ENCODE measurements around the gene HDAC4.

The HDAC4 gene

DNA sequence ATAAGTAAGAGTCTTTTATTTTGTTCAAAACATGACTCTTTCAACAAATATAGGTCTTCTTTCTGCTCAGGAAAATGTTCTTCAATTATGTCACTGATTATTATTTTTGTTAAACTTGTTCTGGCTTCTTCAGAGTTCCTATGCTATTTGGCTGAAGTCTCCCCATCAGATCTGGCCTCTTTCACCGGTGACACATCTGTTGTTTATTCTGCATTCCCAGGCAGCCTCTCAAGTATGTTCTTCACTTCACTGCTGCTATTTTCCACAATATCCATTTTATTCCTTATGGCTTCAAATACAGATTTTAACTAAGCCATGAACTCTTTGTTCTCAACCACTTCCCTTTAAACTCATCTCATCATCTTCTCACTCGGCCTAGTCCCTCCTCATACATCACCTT lies 45.7 kb downstream of the HDAC4 start:
- Histone ChIP-seq H3K4me2 (ENCODE audit: low read depth, low read length, poor library complexity, severe bottlenecking) (no peak overlapping the region), H3K36me3 (ENCODE audit: insufficient read depth, low read length) (peaks cover 3% of the 10 kb centered on the region; the same call in 1 of the 2 replicates), H2AFZ (ENCODE audit: low read length) (no peak overlapping the region), H3K9me3 (ENCODE audit: insufficient read depth, low read depth, low read length) (peaks cover 9% of the 10 kb centered on the region), H3K4me3 (ENCODE audit: low read length, poor library complexity, severe bottlenecking) (no peak overlapping the region), H3K9me2 (replicated peaks; ENCODE audit: low read depth, low read length) (no peaks in the 10 kb centered on the region), H3F3A (ENCODE audit: low read depth) (no peaks in the 10 kb centered on the region), H3K4me1 (ENCODE audit: insufficient read depth, low read length, poor library complexity, severe bottlenecking) (no peaks in the 10 kb centered on the region), H3K79me2 (ENCODE audit: insufficient read depth, low read length) (no peaks in the 10 kb centered on the region), H4K20me1 (ENCODE audit: insufficient read depth, low read length, poor library complexity, severe bottlenecking) (no peaks in the 10 kb centered on the region), H3K9ac (ENCODE audit: low read depth, low read length, poor library complexity, severe bottlenecking) (no peak overlapping the region), H3K27me3 (ENCODE audit: insufficient read depth, low read length, poor library complexity, severe bottlenecking) (no peaks in the 10 kb centered on the region)
- no peak for TF ChIP-seq EZH2phosphoT487 (IDR thresholded peaks at IDR 0.05; ENCODE audit: borderline replicate concordance)
- TF ChIP-seq, protein P1, sequence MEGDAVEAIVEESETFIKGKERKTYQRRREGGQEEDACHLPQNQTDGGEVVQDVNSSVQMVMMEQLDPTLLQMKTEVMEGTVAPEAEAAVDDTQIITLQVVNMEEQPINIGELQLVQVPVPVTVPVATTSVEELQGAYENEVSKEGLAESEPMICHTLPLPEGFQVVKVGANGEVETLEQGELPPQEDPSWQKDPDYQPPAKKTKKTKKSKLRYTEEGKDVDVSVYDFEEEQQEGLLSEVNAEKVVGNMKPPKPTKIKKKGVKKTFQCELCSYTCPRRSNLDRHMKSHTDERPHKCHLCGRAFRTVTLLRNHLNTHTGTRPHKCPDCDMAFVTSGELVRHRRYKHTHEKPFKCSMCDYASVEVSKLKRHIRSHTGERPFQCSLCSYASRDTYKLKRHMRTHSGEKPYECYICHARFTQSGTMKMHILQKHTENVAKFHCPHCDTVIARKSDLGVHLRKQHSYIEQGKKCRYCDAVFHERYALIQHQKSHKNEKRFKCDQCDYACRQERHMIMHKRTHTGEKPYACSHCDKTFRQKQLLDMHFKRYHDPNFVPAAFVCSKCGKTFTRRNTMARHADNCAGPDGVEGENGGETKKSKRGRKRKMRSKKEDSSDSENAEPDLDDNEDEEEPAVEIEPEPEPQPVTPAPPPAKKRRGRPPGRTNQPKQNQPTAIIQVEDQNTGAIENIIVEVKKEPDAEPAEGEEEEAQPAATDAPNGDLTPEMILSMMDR (conservative IDR thresholded peaks at IDR 0.05; ENCODE audit: low read length), result no peak

DNA sequence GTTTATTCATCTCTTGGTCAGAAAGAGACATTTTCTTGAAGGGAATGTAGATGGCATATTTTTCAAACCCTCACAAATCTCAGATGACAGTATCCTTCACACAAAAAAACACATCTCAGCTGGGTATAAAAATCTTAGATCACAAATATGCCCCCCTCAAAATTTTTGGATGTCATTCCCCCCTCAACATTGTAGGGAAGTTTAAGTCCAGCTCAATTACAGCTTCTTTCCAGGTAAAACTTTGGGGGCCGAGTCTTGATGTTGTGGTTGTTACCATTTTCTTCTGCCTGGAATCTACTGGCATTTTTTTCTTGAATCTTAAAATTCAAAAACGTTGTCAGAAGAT lies 46.1 kb downstream of the HDAC4 start:
- Histone ChIP-seq H3K4me1 (ENCODE audit: insufficient read depth, low read length, poor library complexity, severe bottlenecking) (no peaks in the 10 kb centered on the region), H3K79me2 (ENCODE audit: insufficient read depth, low read length) (no peaks in the 10 kb centered on the region), H3K9ac (ENCODE audit: low read depth, low read length, poor library complexity, severe bottlenecking) (no peak overlapping the region), H3K36me3 (ENCODE audit: insufficient read depth, low read length) (peaks cover 3% of the 10 kb centered on the region; the same call in 1 of the 2 replicates), H3F3A (ENCODE audit: low read depth) (no peaks in the 10 kb centered on the region), H3K9me3 (ENCODE audit: insufficient read depth, low read depth, low read length) (peaks cover 9% of the 10 kb centered on the region), H3K27me3 (ENCODE audit: insufficient read depth, low read length, poor library complexity, severe bottlenecking) (no peaks in the 10 kb centered on the region), H3K9me2 (replicated peaks; ENCODE audit: low read depth, low read length) (no peaks in the 10 kb centered on the region), H2AFZ (ENCODE audit: low read length) (no peak overlapping the region), H3K4me3 (ENCODE audit: low read length, poor library complexity, severe bottlenecking) (no peak overlapping the region), H4K20me1 (ENCODE audit: insufficient read depth, low read length, poor library complexity, severe bottlenecking) (no peaks in the 10 kb centered on the region), H3K4me2 (ENCODE audit: low read depth, low read length, poor library complexity, severe bottlenecking) (no peak overlapping the region)
- no peak for TF ChIP-seq EZH2phosphoT487 (IDR thresholded peaks at IDR 0.05; ENCODE audit: borderline replicate concordance)
- TF ChIP-seq, protein P1 (conservative IDR thresholded peaks at IDR 0.05; ENCODE audit: low read length), result no peak

DNA sequence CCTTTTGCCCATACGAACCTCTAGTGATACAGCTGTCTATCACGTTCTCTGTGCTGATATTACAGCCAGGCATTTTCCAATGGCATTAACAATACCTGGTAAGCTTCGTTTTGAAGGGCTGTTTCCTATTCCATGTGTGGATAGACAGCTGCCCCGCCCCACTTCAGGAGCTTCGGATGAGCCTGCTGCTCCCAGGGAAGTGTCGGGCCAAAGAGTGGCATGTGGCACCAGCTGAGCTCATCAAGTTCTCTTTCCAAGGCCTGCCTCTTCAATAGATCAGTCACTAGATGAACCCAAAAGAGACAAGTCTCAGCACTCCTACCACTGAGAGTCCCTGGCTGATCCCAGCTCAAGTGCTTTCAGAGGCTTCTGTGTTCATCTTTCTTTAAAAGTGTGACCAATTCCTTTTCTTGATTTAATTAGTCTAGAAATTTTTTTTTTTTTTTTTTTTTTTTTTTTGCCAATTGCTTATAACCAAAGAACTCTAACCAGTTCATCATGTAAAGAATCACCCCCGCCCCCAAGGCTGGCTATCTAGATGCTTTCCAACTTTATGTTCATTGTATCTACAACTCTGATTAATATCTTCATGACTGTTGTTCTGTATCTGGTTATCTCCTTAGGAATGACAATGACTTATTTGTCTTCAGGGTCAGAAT lies 46.6 kb downstream of the HDAC4 start:
- H3K36me3 ChIP-seq (ENCODE audit: insufficient read depth, low read length), result peaks cover 3% of the 10 kb centered on the region; the same call in 1 of the 2 replicates
- H4K20me1 ChIP-seq (ENCODE audit: insufficient read depth, low read length, poor library complexity, severe bottlenecking), result no peaks in the 10 kb centered on the region
- H3F3A ChIP-seq (ENCODE audit: low read depth), result no peaks in the 10 kb centered on the region
- no peak overlapping the region for H3K4me3 ChIP-seq (ENCODE audit: low read length, poor library complexity, severe bottlenecking)
- H3K9me3 ChIP-seq (ENCODE audit: insufficient read depth, low read depth, low read length), result peaks cover 9% of the 10 kb centered on the region
- H3K9me2 ChIP-seq (replicated peaks; ENCODE audit: low read depth, low read length), result no peaks in the 10 kb centered on the region
- H3K4me1 ChIP-seq (ENCODE audit: insufficient read depth, low read length, poor library complexity, severe bottlenecking), result no peaks in the 10 kb centered on the region
- no peak overlapping the region for H3K9ac ChIP-seq (ENCODE audit: low read depth, low read length, poor library complexity, severe bottlenecking)
- no peaks in the 10 kb centered on the region for H3K79me2 ChIP-seq (ENCODE audit: insufficient read depth, low read length)
- H3K4me2 ChIP-seq (ENCODE audit: low read depth, low read length, poor library complexity, severe bottlenecking), result no peak overlapping the region
- TF ChIP-seq EZH2phosphoT487 (IDR thresholded peaks at IDR 0.05; ENCODE audit: borderline replicate concordance), result no peak
- TF ChIP-seq, protein P1 (conservative IDR thresholded peaks at IDR 0.05; ENCODE audit: low read length), result no peak
- no peak overlapping the region for H2AFZ ChIP-seq (ENCODE audit: low read length)
- no peaks in the 10 kb centered on the region for H3K27me3 ChIP-seq (ENCODE audit: insufficient read depth, low read length, poor library complexity, severe bottlenecking)

All from Loucy (cell line).